AG10803 (cell line): ENCODE results near the gene PHLDB3.

ENCODE experiments used
- DNase-seq: peaks from one replicate; pipeline ENCODE4 v3.0.0; 2010; ENCODE audit warnings: low read depth
- H3K4me3 ChIP-seq: 2 replicates; pipeline ENCODE4 v1.5.1; 2011; ENCODE audit warnings: mild to moderate bottlenecking, low read length, control low read depth
- TF ChIP-seq, protein P1 (sequence below): conservative IDR thresholded peaks from 2 replicates; pipeline ENCODE4 v1.5.1; 2011; ENCODE audit warnings: mild to moderate bottlenecking, low read length, control low read depth, inconsistent platforms

Gene PHLDB3

GRCh38 chr19:43534816-43535761 lies 30.5 kb upstream of the PHLDB3 start:
- TF ChIP-seq, protein P1, sequence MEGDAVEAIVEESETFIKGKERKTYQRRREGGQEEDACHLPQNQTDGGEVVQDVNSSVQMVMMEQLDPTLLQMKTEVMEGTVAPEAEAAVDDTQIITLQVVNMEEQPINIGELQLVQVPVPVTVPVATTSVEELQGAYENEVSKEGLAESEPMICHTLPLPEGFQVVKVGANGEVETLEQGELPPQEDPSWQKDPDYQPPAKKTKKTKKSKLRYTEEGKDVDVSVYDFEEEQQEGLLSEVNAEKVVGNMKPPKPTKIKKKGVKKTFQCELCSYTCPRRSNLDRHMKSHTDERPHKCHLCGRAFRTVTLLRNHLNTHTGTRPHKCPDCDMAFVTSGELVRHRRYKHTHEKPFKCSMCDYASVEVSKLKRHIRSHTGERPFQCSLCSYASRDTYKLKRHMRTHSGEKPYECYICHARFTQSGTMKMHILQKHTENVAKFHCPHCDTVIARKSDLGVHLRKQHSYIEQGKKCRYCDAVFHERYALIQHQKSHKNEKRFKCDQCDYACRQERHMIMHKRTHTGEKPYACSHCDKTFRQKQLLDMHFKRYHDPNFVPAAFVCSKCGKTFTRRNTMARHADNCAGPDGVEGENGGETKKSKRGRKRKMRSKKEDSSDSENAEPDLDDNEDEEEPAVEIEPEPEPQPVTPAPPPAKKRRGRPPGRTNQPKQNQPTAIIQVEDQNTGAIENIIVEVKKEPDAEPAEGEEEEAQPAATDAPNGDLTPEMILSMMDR: peak; percentile 59
- DNase-seq: peak; percentile 52
- no peak overlapping the region for H3K4me3 ChIP-seq

GRCh38 chr19:43534305-43534815 lies 29.8 kb upstream of the PHLDB3 start:
- peak overlapping the region; percentile 81 for H3K4me3 ChIP-seq
- TF ChIP-seq, protein P1: no peak

DNA sequence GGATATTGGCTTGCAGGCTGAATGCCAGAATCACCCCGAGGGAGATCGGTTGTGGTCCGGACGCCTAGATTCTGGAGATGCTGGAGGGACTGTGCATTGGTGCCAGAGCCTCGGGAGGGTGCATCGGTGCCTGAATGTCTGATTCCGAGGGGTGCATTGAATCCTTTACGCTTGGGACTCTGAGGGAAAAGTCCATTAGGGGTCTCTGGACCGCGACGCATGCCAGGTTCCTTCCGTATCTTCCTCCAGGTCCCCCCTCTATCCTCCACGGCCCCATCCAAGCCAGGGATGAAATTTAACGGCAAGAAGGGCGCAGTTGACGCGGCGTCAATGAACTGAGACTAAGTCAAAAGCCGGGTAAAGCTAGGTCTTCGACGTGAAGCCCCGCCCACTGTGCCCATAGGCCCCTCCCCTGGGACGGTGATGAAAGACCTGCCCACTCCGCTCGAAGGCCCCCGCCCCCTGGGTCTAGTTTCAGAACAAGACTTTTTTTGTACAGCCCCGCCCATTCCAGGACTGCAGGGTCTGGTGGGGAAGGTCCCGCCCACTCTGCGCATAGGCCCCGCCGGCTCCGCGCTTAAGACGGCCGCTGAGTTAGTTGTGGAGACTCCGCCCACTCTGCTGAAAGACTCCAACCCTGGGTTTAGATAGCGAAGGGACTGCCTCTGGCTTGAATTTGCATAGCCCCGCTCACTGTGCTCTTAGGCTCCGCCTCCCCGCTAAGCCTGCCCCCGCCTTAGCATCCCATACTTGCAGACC lies 29.2 kb upstream of the PHLDB3 start:
- DNase-seq: peak; percentile 99
- H3K4me3 ChIP-seq: peak overlapping the region; percentile 81
- TF ChIP-seq, protein P1: no peak

More at GRCh38 chr19:43534305-43534815, 29.8 kb upstream of the PHLDB3 start:
- no peak for DNase-seq

- peak; percentile 93 for DNase-seq
- TF ChIP-seq, protein P1: no peak
- H3K4me3 ChIP-seq: peak within 1 kb of the TSS; percentile 81
Measured at GRCh38 chr19:43532962-43533545, 28.5 kb upstream of the PHLDB3 start, which contains the start of gene ZNF575. ZNF575 (plus strand) TSS chr19:43533188; CDS start chr19:43534423, 1,235 bp downstream.

DNA sequence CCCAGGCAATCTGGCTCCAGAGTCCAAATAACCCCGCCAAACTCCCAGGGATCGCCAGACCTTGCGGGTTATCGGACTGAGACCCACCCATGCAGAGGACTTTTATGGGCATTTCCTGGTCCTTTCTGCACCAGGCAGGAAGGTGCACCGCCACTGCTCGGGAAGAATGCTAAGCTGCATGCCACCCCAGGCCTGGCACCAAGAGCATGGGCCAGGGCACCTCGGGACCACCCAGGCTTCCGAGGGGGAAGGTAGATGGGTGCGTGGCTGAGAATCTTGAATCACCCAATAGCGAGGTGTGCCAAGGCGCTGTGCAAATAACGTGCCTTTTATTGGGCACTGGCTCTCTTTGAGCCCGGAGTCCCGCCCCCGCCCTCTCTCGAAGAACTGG lies 28.0 kb upstream of the PHLDB3 start:
- no peak for DNase-seq
- peak overlapping the region; percentile 81 for H3K4me3 ChIP-seq
- TF ChIP-seq, protein P1: no peak

GRCh38 chr19:43527860-43528622 lies 23.5 kb upstream of the PHLDB3 start:
- H3K4me3 ChIP-seq: peak overlapping the region; percentile 83
- DNase-seq: peak; percentile 32
- TF ChIP-seq, protein P1: no peak
